ENCODE measurements around the gene TAF4B.
A peak's percentile ranks its signal among the peaks of the same experiment; 100 is the strongest.

TAF4B gene

DNA sequence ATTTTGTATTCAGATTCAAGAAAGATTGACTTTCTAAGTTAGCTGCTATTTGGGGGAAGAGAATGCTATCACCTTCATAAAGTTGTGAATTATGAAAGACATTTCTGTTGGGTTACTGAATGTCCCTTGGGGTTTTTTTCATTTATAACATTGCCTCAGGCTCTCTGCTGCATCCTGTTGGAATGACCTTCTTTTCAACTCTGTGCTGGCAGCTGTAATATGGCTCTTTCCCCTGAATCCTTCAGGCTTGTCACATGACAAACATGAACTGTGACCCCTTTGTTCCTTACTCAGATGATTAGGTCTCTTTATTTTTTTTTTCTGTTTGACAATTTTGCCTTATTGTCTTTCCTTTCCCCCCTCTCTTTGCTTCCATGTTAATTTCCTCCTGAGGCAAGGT, 159.8 kb downstream of the TAF4B start:
- FAIRE-seq (no peak), DNase-seq (ENCODE audit: insufficient read length, low spot score) (no peak)
- TF ChIP-seq, protein P1, sequence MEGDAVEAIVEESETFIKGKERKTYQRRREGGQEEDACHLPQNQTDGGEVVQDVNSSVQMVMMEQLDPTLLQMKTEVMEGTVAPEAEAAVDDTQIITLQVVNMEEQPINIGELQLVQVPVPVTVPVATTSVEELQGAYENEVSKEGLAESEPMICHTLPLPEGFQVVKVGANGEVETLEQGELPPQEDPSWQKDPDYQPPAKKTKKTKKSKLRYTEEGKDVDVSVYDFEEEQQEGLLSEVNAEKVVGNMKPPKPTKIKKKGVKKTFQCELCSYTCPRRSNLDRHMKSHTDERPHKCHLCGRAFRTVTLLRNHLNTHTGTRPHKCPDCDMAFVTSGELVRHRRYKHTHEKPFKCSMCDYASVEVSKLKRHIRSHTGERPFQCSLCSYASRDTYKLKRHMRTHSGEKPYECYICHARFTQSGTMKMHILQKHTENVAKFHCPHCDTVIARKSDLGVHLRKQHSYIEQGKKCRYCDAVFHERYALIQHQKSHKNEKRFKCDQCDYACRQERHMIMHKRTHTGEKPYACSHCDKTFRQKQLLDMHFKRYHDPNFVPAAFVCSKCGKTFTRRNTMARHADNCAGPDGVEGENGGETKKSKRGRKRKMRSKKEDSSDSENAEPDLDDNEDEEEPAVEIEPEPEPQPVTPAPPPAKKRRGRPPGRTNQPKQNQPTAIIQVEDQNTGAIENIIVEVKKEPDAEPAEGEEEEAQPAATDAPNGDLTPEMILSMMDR (IDR thresholded peaks at IDR 0.05; ENCODE audit: insufficient read depth, missing control alignments) = no peak

DNA sequence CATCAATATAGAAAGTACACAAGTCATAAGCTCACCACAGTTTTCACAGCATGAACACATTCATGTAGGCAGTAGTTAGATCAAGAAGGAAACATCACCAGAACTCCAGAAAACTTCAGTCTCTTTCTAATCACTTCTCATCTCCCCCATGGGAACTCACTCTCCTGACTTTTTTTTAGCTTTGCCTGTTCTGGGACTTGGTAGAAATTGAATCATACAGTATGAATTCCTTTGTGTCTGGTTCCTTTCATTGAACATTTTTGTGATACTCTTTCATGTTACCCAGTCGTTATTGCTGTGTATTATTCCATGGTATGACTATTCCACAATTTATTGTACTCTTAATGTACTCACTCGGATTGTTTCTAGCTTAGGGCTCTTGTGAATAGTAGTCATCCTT, 160.2 kb downstream of the TAF4B start:
- TF ChIP-seq, protein P1 (IDR thresholded peaks at IDR 0.05; ENCODE audit: insufficient read depth, missing control alignments) = no peak
- FAIRE-seq (no peak), DNase-seq (ENCODE audit: insufficient read length, low spot score) (no peak)

GRCh38 chr18:26394047-26394654, 167.9 kb downstream of the TAF4B start:
- FAIRE-seq = no peak

DNA sequence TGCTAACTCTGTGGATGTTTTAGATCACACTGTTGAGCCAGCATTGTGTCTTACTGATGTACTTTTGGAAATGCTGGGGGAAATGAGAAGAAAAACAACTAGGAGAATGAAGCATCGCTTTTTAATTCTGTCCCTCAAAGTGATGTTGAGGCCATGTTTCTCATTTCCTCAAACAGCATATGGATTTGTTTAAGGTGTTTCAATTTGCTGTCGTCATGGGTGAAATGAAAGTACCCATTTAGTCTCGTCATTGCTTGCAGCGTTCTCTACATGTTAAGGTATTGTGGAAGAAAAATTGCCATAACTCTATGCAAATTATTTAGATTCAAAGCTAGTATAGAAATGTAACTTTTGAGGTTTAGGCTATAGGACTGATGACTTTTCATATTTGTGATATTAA, 170.8 kb downstream of the TAF4B start:
- TF ChIP-seq, protein P1 (IDR thresholded peaks at IDR 0.05; ENCODE audit: insufficient read depth, missing control alignments) = no peak
- DNase-seq (ENCODE audit: insufficient read length, low spot score) (no peak), FAIRE-seq (no peak)

More at GRCh38 chr18:26394047-26394654, 167.9 kb downstream of the TAF4B start:
- TF ChIP-seq, protein P1 (IDR thresholded peaks at IDR 0.05; ENCODE audit: insufficient read depth, missing control alignments) = no peak
- DNase-seq (ENCODE audit: insufficient read length, low spot score) = no peak

GRCh38 chr18:26403491-26403890, 177.2 kb downstream of the TAF4B start:
- TF ChIP-seq, protein P1 (IDR thresholded peaks at IDR 0.05; ENCODE audit: insufficient read depth, missing control alignments) = no peak
- FAIRE-seq (no peak), DNase-seq (ENCODE audit: insufficient read length, low spot score) (no peak)

- TF ChIP-seq, protein P1 (IDR thresholded peaks at IDR 0.05; ENCODE audit: insufficient read depth, missing control alignments) = peak; percentile 47
- FAIRE-seq = no peak
- DNase-seq (ENCODE audit: insufficient read length, low spot score) = no peak
These were observed 179.1 kb downstream of the TAF4B start for GRCh38 chr18:26405190-26405801.

- no peak for DNase-seq (ENCODE audit: insufficient read length, low spot score)
- TF ChIP-seq, protein P1 (IDR thresholded peaks at IDR 0.05; ENCODE audit: insufficient read depth, missing control alignments) = no peak
- no peak for FAIRE-seq
These were observed 180.1 kb downstream of the TAF4B start for GRCh38 chr18:26406324-26406723.

Measured in D721Med (cell line).